GM21529 (cell line): ENCODE measurements around the gene DSEL.

Experiments
- ATAC-seq: cut with Tn5 transposase; IDR thresholded peaks from one replicate; pipeline ENCODE4 v1.9.1; 2021; ENCODE audit not compliant: unreplicated experiment

Gene DSEL

GRCh38 chr18:67516539-67517443, at the start of gene DSEL:
DSEL (minus strand) TSS chr18:67516720; CDS start chr18:67514608, 2,112 bp downstream.
- peak; percentile 97 for ATAC-seq

- no peak for ATAC-seq
Observed at GRCh38 chr18:67553437-67553836, 36.9 kb upstream of the DSEL start.

DNA sequence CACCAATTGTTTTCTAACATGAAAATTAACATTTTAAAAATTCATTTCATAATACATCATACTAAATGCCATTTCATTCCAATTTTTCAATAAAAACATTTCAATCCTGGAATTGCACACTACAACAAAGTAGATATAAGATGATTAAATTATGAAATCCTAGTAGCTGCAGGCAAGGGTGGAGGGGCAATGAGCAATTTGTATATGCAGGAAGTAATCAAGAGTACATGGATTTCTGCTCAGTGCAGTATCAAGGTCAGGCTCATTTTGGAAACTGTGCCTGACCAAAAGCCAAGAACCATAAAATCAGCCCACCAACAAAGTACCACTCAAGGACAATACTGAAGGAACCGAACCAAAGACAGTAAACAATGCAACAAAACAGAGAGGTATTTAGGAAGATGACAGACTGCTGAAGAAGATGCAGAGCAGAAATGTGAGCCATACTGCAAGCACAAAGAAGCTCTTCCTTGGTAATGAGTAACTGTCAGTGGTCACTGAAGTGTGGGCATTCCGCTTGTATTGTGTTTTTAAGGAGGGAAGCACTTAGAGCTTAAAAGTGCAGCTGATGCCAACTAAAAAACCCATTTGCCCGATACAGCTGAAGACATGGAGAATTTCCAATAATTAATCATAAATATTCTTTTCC, 34.5 kb upstream of the DSEL start:
- ATAC-seq = no peak

GRCh38 chr18:67549946-67550345, 33.4 kb upstream of the DSEL start:
- ATAC-seq = no peak

GRCh38 chr18:67545681-67546080, 29.2 kb upstream of the DSEL start:
- ATAC-seq = no peak

DNA sequence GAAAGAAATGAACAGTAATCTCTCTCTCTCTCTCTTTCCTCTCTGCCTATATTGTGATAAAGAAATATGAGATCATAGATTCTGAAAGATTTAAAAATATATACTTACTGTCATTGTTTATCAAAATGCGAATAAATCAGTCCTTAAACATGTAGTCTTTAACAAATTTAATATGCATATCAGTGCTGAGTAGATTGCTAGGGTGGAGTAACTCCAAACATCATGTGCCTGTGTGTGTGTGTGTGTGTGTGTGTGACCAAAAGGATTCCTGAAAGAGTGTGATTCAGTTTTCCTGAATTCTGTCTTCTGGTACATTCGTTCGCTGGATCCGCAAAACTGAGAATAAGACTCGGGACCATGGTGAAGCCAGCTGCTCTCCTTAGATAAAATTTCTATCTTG, 24.0 kb upstream of the DSEL start:
- ATAC-seq = no peak

- no peak for ATAC-seq
Observed at GRCh38 chr18:67531929-67532328, 15.4 kb upstream of the DSEL start.

- ATAC-seq = no peak
Observed at GRCh38 chr18:67525328-67526099, 9.0 kb upstream of the DSEL start.

DNA sequence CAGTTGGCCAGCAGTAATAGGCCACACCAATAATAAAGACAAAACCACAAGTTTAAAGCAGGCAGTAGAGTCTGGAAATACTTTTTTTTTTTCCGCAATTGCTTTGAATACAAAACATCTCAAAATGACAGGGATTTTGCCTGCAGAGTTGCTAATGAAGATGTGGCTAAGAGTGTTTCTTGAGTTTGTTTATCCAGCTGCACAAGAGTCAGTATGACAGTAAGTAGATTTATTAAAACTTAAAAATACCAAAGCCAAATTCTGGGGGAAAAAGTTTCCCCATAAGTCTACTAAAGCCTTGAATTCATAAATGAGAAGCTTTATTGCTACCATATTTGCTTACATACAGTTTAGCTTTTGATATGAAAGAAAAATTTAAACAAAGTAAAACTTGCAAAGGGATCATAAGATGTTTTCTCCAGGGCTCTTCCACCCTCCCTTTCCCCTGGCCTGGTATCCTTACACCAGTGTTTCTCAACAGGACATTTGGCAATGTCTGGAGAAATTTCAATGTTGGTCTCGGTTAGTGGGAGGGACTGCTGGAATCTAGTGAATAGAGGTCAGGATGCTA, 3.9 kb upstream of the DSEL start:
- no peak for ATAC-seq

GRCh38 chr18:67519592-67519991, 3.1 kb upstream of the DSEL start:
- ATAC-seq = no peak

- ATAC-seq = no peak
Observed at GRCh38 chr18:67518566-67518965, 2.0 kb upstream of the DSEL start.

- ATAC-seq = no peak
Observed at GRCh38 chr18:67517444-67517765, 885 bp upstream of the DSEL start.

DNA sequence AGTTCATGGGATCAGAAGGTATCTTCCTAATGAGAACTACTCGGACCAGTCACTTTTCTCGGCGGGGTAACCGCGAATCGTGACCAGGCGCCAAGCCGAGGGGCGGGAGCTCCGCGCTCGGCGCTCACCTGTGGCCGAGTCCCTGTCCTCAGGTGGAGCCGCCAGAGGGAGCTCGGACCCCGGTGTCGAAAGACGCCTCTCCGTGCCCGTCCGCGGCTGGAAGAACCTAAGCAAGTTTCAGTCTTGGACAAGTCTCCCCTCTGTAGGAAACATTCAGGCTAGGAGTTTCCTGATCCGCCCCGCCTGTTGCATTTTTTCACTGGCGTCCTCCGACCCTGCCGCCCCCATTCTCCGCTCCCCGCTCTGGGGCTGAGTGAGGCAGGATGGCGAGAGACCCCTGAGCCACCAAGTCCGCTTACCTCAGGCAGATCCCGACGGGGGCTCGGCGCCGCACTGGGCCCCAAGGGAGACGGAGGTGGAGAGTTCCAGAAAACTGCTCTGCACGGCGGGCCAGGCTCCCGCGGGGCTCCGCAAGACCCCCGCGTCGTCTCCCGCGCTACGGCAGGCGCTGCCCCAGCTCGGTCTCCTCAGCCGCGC, 480 bp downstream of the DSEL start:
- ATAC-seq = peak; percentile 29

DNA sequence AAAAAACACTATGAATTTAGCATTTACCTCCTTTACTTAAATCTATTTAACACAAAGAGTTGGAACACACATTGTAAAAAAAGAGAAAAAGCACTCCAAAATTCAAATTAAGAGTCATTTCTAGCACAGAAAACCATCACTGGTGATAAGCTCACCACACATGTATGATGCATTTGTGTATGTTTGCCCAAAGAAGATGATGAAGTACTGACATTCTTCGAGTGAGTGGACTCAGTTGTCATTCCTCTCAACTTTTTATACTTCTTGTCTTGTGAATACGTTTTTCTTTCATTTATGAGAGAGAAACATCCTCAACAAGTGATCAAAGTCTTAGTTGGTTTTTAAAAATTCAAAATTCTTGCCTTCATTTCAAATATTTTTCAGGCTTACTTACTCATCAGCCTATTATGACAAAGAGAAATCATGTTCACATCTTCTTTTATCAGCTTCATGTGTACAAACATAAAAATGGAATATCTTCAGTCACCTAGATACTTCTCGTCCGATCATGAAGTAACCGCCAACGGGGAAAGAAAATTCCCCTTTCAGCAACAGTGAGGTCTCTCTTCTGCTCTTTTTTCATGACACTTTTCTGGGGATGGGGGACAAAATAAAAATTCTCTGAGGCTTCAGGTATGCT, 1.5 kb downstream of the DSEL start:
- ATAC-seq = no peak

DNA sequence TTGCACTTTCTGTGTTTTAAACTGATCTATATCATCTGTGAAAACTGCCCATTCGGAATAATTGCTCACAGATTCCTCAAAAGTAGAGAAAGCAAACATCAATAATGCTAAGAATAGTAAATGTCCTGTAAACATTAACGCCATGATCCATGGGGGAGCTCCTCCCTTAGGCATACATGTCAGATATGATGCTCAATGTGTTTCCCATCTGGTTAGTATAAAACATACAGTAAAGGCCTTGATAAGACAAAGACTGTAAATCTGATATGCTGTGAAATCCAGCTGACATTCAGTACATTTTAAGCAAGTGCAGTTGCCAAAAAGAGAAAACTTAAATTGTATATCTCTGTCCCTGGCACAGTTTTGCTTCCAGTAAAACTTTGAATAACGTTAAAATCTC, 2.1 kb downstream of the DSEL start:
- ATAC-seq = no peak

DNA sequence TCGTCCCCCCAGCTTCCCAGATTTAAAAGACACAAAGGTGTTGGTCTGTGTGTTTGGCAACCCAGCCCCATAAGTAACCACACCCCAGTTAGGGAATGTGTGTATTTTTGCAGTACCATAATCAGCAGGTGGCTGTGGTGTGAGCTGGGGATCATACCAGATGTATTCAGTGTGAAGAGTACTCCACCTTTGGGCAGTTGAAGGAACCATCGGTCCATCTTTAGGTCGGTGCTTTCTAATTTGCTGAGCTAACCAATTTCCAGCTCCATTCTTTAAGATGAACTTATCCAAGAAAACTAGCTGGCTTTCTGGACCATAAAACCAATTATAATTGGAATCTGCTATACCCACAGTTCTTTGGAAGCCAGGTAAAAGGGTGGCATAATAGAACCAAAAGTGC, 3.2 kb downstream of the DSEL start:
- no peak for ATAC-seq

DNA sequence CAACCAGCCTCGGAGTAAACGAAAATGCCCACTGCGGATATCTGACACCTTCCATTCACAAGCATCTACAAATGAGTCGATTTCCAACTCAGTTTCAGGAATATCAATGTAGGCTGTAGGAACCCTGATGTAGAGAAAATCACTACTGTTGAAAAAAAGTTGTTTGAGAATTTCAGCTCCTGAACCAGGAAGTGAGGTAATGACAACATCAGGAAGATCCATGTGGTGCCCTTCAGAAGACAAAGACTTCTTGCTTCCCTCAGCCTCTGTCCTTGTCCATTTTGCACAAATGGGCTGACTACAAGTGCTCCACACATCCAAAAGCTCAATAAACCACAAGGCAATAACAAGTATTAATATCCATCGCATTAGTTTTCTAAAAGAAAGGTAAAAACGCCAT, 4.7 kb downstream of the DSEL start:
- no peak for ATAC-seq

DNA sequence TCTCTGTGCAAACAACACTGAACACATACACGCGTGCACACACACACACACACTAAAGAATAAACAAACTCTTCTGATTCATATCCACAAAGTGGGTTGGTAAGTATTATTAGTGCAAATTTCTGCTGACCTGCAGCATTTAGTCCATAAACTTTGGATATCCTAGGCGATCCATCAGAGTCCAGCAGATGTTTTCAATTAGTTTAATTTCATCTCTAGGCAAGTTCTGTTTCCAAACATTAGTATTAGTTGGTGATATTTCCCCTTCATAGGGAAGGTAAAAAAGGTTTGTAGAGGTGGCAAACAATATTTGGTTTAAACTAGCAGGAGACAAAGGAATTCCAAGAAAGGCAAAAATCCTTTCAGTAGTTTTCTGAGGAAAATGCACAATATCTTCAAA, 5.7 kb downstream of the DSEL start:
- ATAC-seq = no peak

DNA sequence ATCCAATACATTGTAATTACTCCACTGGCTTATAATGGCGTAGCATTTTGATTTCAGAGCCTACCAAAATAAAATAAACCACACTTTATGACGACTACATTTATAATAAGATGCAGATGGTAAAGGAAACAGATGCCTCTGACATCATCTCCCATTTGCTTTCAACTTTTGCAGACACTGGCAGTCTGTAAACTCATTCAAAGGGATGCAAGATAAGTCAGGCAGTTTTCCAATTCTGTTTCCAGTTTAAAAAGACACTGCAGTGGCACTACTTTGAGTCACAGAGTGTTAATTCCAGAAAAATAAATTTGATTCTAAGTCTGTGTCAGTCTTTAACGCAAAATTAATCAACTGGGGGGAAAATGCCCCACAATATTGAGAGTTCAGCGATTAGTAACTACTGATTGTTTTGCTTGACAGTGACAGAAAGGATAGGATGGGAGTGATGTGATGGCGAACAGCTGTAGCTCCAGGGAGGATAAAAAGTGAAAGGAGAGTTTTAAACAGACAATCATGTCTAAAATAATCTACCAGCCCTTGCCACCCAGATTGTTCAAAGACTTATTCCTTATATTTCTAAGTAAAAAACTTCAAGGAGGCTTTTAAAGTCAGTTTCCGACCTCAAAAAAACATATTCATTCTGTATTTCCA, 6.7 kb downstream of the DSEL start:
- ATAC-seq = no peak

- no peak for ATAC-seq
Observed at GRCh38 chr18:67508146-67508545, 8.4 kb downstream of the DSEL start.
